GM12891 (cell line): Measurements from ENCODE around the gene CES5A.
"Not testable (repeated sequence)": the region's sequence is repeated elsewhere in the genome, so short reads cannot be mapped to it uniquely, and the experiment has no call there.

Source experiments
- POLR2A ChIP-seq: IDR thresholded peaks from 2 replicates; pipeline ENCODE4 v1.6.1; 2011; ENCODE audit warnings: low read depth, low read length, control low read depth
- POLR2AphosphoS5 ChIP-seq: IDR thresholded peaks from 2 replicates; pipeline ENCODE4 v1.6.1; 2011; ENCODE audit warnings: low read depth, low read length, control low read depth
- SPI1 ChIP-seq: IDR thresholded peaks from 2 replicates; pipeline ENCODE4 v1.6.1; 2011; ENCODE audit warnings: low read depth, low read length, control low read depth
- TAF1 ChIP-seq: IDR thresholded peaks from 2 replicates; pipeline ENCODE4 v1.6.1; 2011; ENCODE audit warnings: low read depth, low read length, control low read depth

- TF ChIP-seq POLR2A, POLR2AphosphoS5, TAF1, SPI1: not testable (repeated sequence)
Observed at GRCh38 chr16:55913121-55913520, 37.9 kb upstream of the CES5A start.
